ENCODE data around the gene KIF17.

DNA sequence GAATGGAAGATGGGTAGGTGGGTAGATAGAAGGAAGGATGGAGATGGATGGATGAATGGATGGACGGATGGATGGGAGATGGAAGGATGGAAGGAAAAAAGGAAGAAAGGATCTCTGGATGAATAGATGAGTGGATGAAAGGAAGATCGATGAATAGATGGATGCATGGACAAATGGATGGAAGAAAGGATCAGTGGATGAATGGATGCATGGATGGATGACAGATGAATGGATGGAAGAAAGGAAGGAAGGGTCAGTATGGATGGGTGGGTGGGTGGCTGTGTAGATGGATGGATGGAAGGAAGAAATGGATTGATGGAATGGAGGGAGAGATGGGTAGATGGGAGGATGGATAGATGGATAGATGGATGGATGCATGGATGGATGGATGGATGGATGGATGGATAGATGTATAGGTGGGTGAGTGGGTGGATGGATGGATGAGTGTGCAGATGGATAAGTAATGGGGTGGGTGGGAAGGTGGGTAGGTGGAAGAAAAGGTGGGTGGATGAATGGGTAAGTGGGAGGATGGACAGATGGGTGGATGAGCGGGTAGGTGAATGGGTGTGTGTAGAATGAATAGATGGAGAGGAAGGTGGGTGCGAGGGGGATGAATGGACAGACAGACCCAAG, 14.6 kb downstream of the KIF17 start:
- TF ChIP-seq CTCF (IDR thresholded peaks at IDR 0.05) (no peak), POLR2A (IDR thresholded peaks at IDR 0.05) (no peak)
